Nephron progenitor cell (in vitro differentiated cells): ENCODE data around the gene TJP2.

Experiments used
- DNase-seq: peaks from one replicate; pipeline ENCODE4 v3.0.0; 2021
- H3K27ac Mint-ChIP-seq: 2 replicates; pipeline ENCODE4 v1.8.0; 2021; ENCODE audit warnings: mild to moderate bottlenecking, moderate library complexity, mixed read lengths
- H3K27me3 Mint-ChIP-seq: 2 replicates; pipeline ENCODE4 v1.8.0; 2021; ENCODE audit warnings: mild to moderate bottlenecking, low read depth, mixed read lengths; ENCODE audit not compliant: poor library complexity
- H3K36me3 Mint-ChIP-seq: 2 replicates; pipeline ENCODE4 v1.8.0; 2021; ENCODE audit warnings: low read depth, mixed read lengths
- H3K4me1 Mint-ChIP-seq: 2 replicates; pipeline ENCODE4 v1.8.0; 2021; ENCODE audit warnings: mixed read lengths
- H3K4me3 Mint-ChIP-seq: 2 replicates; pipeline ENCODE4 v1.8.0; 2021; ENCODE audit warnings: mild to moderate bottlenecking, moderate library complexity, mixed read lengths
- H3K9me3 Mint-ChIP-seq: 2 replicates; pipeline ENCODE4 v1.8.0; 2021; ENCODE audit warnings: mild to moderate bottlenecking, moderate library complexity, mixed read lengths
- TF ChIP-seq, protein P1 (sequence below): fragments of 200-600 bp; sonication (generic); IDR thresholded peaks from 2 replicates; pipeline ENCODE4 v1.5.0; 2021; ENCODE audit warnings: antibody characterized with exemption

The TJP2 gene

DNA sequence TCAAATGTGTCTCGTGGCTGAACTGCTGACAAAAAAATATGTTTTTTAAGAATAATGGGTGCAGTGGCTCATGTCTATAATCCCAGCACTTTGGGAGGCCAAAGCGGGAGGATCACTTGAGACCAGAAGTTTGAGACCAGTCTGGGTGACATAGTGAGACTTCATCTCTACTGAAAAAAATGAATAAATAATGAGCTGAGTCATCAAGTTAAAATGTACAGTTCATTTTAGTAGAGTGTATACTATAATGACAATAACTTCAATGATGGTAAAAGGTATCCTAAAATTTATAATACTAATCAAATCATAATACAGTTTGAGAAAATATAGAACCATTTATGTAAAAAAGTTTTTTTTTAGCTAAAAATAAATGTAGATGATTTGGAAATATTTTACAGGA, 37.9 kb upstream of the TJP2 start:
- TF ChIP-seq, protein P1, sequence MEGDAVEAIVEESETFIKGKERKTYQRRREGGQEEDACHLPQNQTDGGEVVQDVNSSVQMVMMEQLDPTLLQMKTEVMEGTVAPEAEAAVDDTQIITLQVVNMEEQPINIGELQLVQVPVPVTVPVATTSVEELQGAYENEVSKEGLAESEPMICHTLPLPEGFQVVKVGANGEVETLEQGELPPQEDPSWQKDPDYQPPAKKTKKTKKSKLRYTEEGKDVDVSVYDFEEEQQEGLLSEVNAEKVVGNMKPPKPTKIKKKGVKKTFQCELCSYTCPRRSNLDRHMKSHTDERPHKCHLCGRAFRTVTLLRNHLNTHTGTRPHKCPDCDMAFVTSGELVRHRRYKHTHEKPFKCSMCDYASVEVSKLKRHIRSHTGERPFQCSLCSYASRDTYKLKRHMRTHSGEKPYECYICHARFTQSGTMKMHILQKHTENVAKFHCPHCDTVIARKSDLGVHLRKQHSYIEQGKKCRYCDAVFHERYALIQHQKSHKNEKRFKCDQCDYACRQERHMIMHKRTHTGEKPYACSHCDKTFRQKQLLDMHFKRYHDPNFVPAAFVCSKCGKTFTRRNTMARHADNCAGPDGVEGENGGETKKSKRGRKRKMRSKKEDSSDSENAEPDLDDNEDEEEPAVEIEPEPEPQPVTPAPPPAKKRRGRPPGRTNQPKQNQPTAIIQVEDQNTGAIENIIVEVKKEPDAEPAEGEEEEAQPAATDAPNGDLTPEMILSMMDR: no peak
- no peak overlapping the region for H3K4me3 Mint-ChIP-seq
- H3K4me1 Mint-ChIP-seq: peaks cover 26% of the 10 kb centered on the region
- DNase-seq: no peak
- H3K9me3 Mint-ChIP-seq: no peaks in the 10 kb centered on the region
- peaks cover 13% of the 10 kb centered on the region for H3K27me3 Mint-ChIP-seq
- peak overlapping the region; percentile 90 for H3K27ac Mint-ChIP-seq
- peaks cover 9% of the 10 kb centered on the region for H3K36me3 Mint-ChIP-seq

- H3K4me1 Mint-ChIP-seq: peaks cover 20% of the 10 kb centered on the region
- H3K9me3 Mint-ChIP-seq: no peaks in the 10 kb centered on the region
- no peak overlapping the region for H3K4me3 Mint-ChIP-seq
- TF ChIP-seq, protein P1: no peak
- no peak for DNase-seq
- peak overlapping the region; percentile 90 for H3K27ac Mint-ChIP-seq
- H3K27me3 Mint-ChIP-seq: peaks cover 15% of the 10 kb centered on the region
- H3K36me3 Mint-ChIP-seq: peaks cover 9% of the 10 kb centered on the region
These were observed 37.3 kb upstream of the TJP2 start for GRCh38 chr9:69136779-69137178.

DNA sequence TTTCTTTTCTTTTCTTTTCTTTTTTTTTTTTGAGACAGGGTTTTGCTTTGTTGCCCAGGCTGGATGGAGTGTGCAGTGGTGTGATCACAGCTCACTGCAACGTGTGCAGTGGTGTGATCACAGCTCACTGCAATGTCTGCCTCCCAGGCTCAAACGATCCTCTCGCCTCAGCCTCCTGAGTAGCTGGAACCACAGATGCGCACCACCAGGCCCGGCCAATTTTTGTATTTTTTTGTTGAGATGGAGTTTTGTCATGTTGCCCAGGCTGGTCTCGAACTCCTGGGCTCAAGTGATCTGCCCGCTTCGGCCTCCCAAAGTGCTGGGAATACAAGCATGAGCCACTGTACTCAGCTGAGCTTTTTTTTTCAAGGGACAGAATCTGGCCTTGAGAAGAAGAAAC, 36.8 kb upstream of the TJP2 start:
- DNase-seq: no peak
- TF ChIP-seq, protein P1: no peak
- H3K36me3 Mint-ChIP-seq: peaks cover 9% of the 10 kb centered on the region
- H3K27ac Mint-ChIP-seq: peak overlapping the region; percentile 90
- H3K27me3 Mint-ChIP-seq: peaks cover 12% of the 10 kb centered on the region
- no peaks in the 10 kb centered on the region for H3K9me3 Mint-ChIP-seq
- peaks cover 20% of the 10 kb centered on the region for H3K4me1 Mint-ChIP-seq
- H3K4me3 Mint-ChIP-seq: no peak overlapping the region

GRCh38 chr9:69139596-69139995, 34.5 kb upstream of the TJP2 start:
- DNase-seq: no peak
- H3K27me3 Mint-ChIP-seq: peaks cover 11% of the 10 kb centered on the region
- peaks cover 9% of the 10 kb centered on the region for H3K36me3 Mint-ChIP-seq
- TF ChIP-seq, protein P1: no peak
- no peaks in the 10 kb centered on the region for H3K9me3 Mint-ChIP-seq
- peaks cover 26% of the 10 kb centered on the region for H3K4me1 Mint-ChIP-seq
- H3K27ac Mint-ChIP-seq: peak overlapping the region; percentile 13
- no peak overlapping the region for H3K4me3 Mint-ChIP-seq

DNA sequence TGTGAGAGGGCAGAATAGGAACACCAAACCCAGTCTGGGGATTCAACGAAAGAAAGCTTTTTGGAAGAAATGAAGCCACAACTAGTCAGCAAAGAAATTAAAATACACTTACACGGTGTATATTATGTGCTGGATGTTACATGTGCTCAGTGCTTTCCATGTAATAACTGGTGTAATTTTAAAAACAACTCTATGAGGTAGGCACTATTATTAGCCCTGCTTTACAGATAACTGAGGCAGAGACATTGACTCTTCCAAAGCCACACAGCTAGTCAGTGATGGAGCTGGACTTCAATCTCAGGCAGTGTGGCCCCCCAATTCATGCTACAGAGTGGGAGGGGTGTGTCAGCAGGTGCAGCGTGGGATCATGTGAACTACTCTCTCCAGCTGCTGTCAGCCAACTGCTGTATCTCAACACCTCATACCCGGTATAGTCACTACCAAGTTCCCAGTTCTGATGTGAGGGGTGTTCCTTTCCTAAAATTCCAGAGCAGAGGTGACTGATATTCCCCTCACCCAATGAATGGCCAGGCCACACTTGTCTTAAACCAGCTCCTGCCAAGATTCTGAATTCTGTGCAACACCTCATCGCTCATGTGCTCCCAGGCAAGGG, 33.8 kb upstream of the TJP2 start:
- TF ChIP-seq, protein P1: no peak
- no peaks in the 10 kb centered on the region for H3K9me3 Mint-ChIP-seq
- H3K4me3 Mint-ChIP-seq: no peak overlapping the region
- no peak for DNase-seq
- H3K4me1 Mint-ChIP-seq: peaks cover 32% of the 10 kb centered on the region
- H3K36me3 Mint-ChIP-seq: peaks cover 9% of the 10 kb centered on the region
- H3K27ac Mint-ChIP-seq: no peak overlapping the region
- peaks cover 11% of the 10 kb centered on the region for H3K27me3 Mint-ChIP-seq

DNA sequence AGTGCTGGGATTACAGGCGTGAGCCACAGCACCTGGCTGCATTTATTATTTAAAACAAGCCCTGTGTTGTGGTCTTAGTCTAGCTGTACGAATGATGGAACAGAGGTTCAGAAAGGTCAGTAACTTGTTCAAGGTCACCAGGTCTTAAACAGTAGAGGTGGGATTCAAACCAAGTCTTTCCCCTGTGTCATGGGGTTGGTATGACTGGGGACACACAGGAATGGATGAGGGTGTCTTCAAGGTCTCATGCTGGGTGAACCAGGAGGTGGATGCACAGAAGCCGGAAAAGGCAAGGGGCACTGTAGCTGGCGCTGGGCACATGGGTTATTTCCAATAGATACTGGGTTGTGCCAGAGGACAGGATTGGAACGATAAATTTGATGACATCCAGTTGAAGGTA, 32.2 kb upstream of the TJP2 start:
- TF ChIP-seq, protein P1: no peak
- Mint-ChIP-seq H3K4me1 (peaks cover 32% of the 10 kb centered on the region), H3K27me3 (peaks cover 11% of the 10 kb centered on the region), H3K36me3 (peaks cover 9% of the 10 kb centered on the region), H3K4me3 (no peak overlapping the region), H3K9me3 (no peaks in the 10 kb centered on the region), H3K27ac (no peak overlapping the region)
- no peak for DNase-seq
